HG03469 (cell line): ENCODE data around the gene RHCG.
"Not testable (repeated sequence)": the region's sequence is repeated elsewhere in the genome, so short reads cannot be mapped to it uniquely, and the experiment has no call there.

Source experiments
- ATAC-seq: cut with Tn5 transposase; IDR thresholded peaks from one replicate; pipeline ENCODE4 v1.9.1; 2021; ENCODE audit warnings: mild to moderate bottlenecking, moderate library complexity, moderate number of reproducible peaks; ENCODE audit not compliant: unreplicated experiment

The RHCG gene

GRCh38 chr15:89479173-89479572 lies 17.2 kb downstream of the RHCG start:
- no peak for ATAC-seq

GRCh38 chr15:89477411-89478242 lies 18.8 kb downstream of the RHCG start:
- no peak for ATAC-seq

GRCh38 chr15:89475661-89476060 lies 20.7 kb downstream of the RHCG start:
- ATAC-seq: no peak

GRCh38 chr15:89472785-89473256 lies 23.6 kb downstream of the RHCG start:
- no peak for ATAC-seq

- ATAC-seq: no peak
These were observed 26.8 kb downstream of the RHCG start for GRCh38 chr15:89469426-89470096.

GRCh38 chr15:89468813-89469212 lies 27.6 kb downstream of the RHCG start:
- ATAC-seq: not testable (repeated sequence)

GRCh38 chr15:89463113-89463512 lies 33.3 kb downstream of the RHCG start:
- ATAC-seq: no peak

- ATAC-seq: no peak
These were observed 34.0 kb downstream of the RHCG start for GRCh38 chr15:89462198-89462912.

GRCh38 chr15:89461386-89461785 lies 35.0 kb downstream of the RHCG start:
- no peak for ATAC-seq

- no peak for ATAC-seq
These were observed 36.3 kb downstream of the RHCG start for GRCh38 chr15:89460048-89460447.

GRCh38 chr15:89459271-89460038 lies 36.9 kb downstream of the RHCG start:
- no peak for ATAC-seq

GRCh38 chr15:89458440-89458839 lies 37.9 kb downstream of the RHCG start:
- ATAC-seq: no peak

- no peak for ATAC-seq
These were observed 39.3 kb downstream of the RHCG start for GRCh38 chr15:89457086-89457485.

- no peak for ATAC-seq
These were observed 40.8 kb downstream of the RHCG start for GRCh38 chr15:89455535-89455934.

GRCh38 chr15:89452330-89452836 lies 44.0 kb downstream of the RHCG start:
- ATAC-seq: no peak

- no peak for ATAC-seq
These were observed 44.5 kb downstream of the RHCG start for GRCh38 chr15:89451846-89452245.

GRCh38 chr15:89450076-89451006 lies 46.0 kb downstream of the RHCG start:
- no peak for ATAC-seq

GRCh38 chr15:89448825-89449224 lies 47.6 kb downstream of the RHCG start:
- ATAC-seq: no peak

- ATAC-seq: no peak
These were observed 48.7 kb downstream of the RHCG start for GRCh38 chr15:89447676-89448075.
